HG02840 (cell line): ENCODE results near the gene TNRC6C.

Experiments
- ATAC-seq: cut with Tn5 transposase; IDR thresholded peaks from one replicate; pipeline ENCODE4 v1.9.1; 2021; ENCODE audit warnings: mild to moderate bottlenecking, moderate library complexity, moderate number of reproducible peaks; ENCODE audit not compliant: unreplicated experiment, low FRiP score

The TNRC6C gene

GRCh38 chr17:78012428-78012827 lies 53.9 kb downstream of the TNRC6C start:
- no peak for ATAC-seq

- no peak for ATAC-seq
These were observed 55.4 kb downstream of the TNRC6C start for GRCh38 chr17:78013683-78014467.

- ATAC-seq, result no peak
These were observed 56.1 kb downstream of the TNRC6C start for GRCh38 chr17:78014646-78015045.

- ATAC-seq, result no peak
These were observed 58.3 kb downstream of the TNRC6C start for GRCh38 chr17:78016852-78017251.

GRCh38 chr17:78019367-78019975 lies 61.0 kb downstream of the TNRC6C start:
- ATAC-seq, result no peak

- no peak for ATAC-seq
These were observed 61.6 kb downstream of the TNRC6C start for GRCh38 chr17:78019976-78020716.

- no peak for ATAC-seq
These were observed 62.2 kb downstream of the TNRC6C start for GRCh38 chr17:78020717-78021108.

GRCh38 chr17:78022425-78022824 lies 63.9 kb downstream of the TNRC6C start:
- no peak for ATAC-seq

GRCh38 chr17:78023042-78023441 lies 64.5 kb downstream of the TNRC6C start:
- ATAC-seq, result no peak

GRCh38 chr17:78026381-78026780 lies 67.9 kb downstream of the TNRC6C start:
- ATAC-seq, result no peak

- no peak for ATAC-seq
These were observed 68.6 kb downstream of the TNRC6C start for GRCh38 chr17:78027121-78027520.

GRCh38 chr17:78029697-78030096 lies 71.2 kb downstream of the TNRC6C start:
- no peak for ATAC-seq

- no peak for ATAC-seq
These were observed 72.9 kb downstream of the TNRC6C start for GRCh38 chr17:78031435-78031834.

- no peak for ATAC-seq
These were observed 73.7 kb downstream of the TNRC6C start for GRCh38 chr17:78032166-78032565.

GRCh38 chr17:78034429-78035091 lies 76.1 kb downstream of the TNRC6C start:
- no peak for ATAC-seq

GRCh38 chr17:78037280-78037679 lies 78.8 kb downstream of the TNRC6C start:
- ATAC-seq, result no peak

- no peak for ATAC-seq
These were observed 80.3 kb downstream of the TNRC6C start for GRCh38 chr17:78038748-78039288.

- ATAC-seq, result no peak
These were observed 81.1 kb downstream of the TNRC6C start for GRCh38 chr17:78039581-78039980.

- no peak for ATAC-seq
These were observed 82.2 kb downstream of the TNRC6C start for GRCh38 chr17:78040440-78041385.
